Endothelial cell of umbilical vein (primary cell): ENCODE results near the gene DIAPH3. TPM values are rescaled to one million over a fixed set of nuclear protein-coding genes. Genes with fewer than 3 reads are reported as not detected.

Source experiments
- BruUV-seq: library from RNA; stranded (reverse); fragments of 400-500 nt; replicated peaks from 2 replicates; lab custom pipeline; 2021; lab: Mats Ljungman, UMichigan
- CTCF ChIA-PET: fragments of 300-600, 350-600 bp; sonication (Branson Sonifier 250); formaldehyde crosslinking; loops from one replicate; lab custom pipeline; 2021; ENCODE audit warnings: antibody characterized with exemption, inconsistent platforms; lab: Charles Lee
- POLR2A ChIA-PET: fragments of 300-600, 350-600 bp; sonication (Branson Sonifier 250); formaldehyde crosslinking; loops from one replicate; lab custom pipeline; 2021; ENCODE audit warnings: antibody characterized with exemption, inconsistent platforms; lab: Charles Lee
- DNase-seq: peaks from one replicate; pipeline ENCODE4 v3.0.0-alpha.2; 2011; ENCODE audit warnings: low read depth, low spot score
- FAIRE-seq: peaks from 2 replicates; lab custom pipeline; 2011; peaks lifted over from hg19 to GRCh38; lab: Jason Lieb, UNC
- H2AFZ ChIP-seq: 2 replicates; pipeline ENCODE4 v1.6.0; 2012; ENCODE audit warnings: low read depth, low read length, control low read depth, inconsistent platforms
- H3K27ac ChIP-seq: 2 replicates; pipeline ENCODE4 v1.5.1; 2011; ENCODE audit warnings: low read depth, mild to moderate bottlenecking, control low read depth, low read length, moderate library complexity; ENCODE audit not compliant: insufficient read depth
- H3K27me3 ChIP-seq, 2 experiments: 2 replicates each; pipeline versions ENCODE4 v1.6.0 to v1.6.1; 2011; ENCODE audit warnings: low read length in 2 of 2, mixed read lengths in 1 of 2; ENCODE audit not compliant: control insufficient read depth in 2 of 2, insufficient read depth in 2 of 2
- H3K36me3 ChIP-seq, 2 experiments: 2 replicates in 1 of 2; 3 replicates in 1 of 2; pipeline ENCODE4 v1.5.1; 2011; ENCODE audit warnings: low read length in 2 of 2, mild to moderate bottlenecking in 1 of 2, moderate library complexity in 1 of 2; ENCODE audit not compliant: control insufficient read depth in 2 of 2, insufficient read depth in 2 of 2; ENCODE audit errors: extremely low read depth in 1 of 2
- H3K4me1 ChIP-seq: 3 replicates; pipeline ENCODE4 v1.5.1; 2011; ENCODE audit warnings: mild to moderate bottlenecking, low read length; ENCODE audit not compliant: control insufficient read depth, insufficient read depth; ENCODE audit errors: extremely low read depth
- H3K4me2 ChIP-seq: 2 replicates; pipeline ENCODE4 v1.6.1; 2011; ENCODE audit warnings: low read length, control low read depth, mixed read lengths; ENCODE audit not compliant: insufficient read depth
- H3K4me3 ChIP-seq, 3 experiments: fragments of 200-600 bp in 1 of 3; sonication (generic), shearing (Covaris generic) in 1 of 3; replicated peaks in 1 of 3; 2 replicates each; pipeline ENCODE4 v1.5.1; 2011 to 2016; ENCODE audit warnings: control low read depth in 3 of 3, low read length in 3 of 3, mild to moderate bottlenecking in 2 of 3, inconsistent platforms in 1 of 3, low read depth in 1 of 3, moderate library complexity in 1 of 3; ENCODE audit not compliant: insufficient read depth in 1 of 3
- H3K79me2 ChIP-seq: 2 replicates; pipeline ENCODE4 v1.6.0; 2012; ENCODE audit warnings: low read length, inconsistent platforms; ENCODE audit not compliant: control insufficient read depth, insufficient read depth
- H3K9ac ChIP-seq: replicated peaks from 2 replicates; pipeline ENCODE3; 2011; ENCODE audit warnings: low read length, control low read depth; ENCODE audit not compliant: insufficient read depth; ENCODE audit errors: extremely low read depth
- H3K9me1 ChIP-seq: replicated peaks from 3 replicates; pipeline ENCODE4 v1.6.0; 2011; ENCODE audit warnings: mild to moderate bottlenecking, low read length; ENCODE audit not compliant: control insufficient read depth, insufficient read depth; ENCODE audit errors: extremely low read depth
- H3K9me3 ChIP-seq: replicated peaks from 2 replicates; pipeline ENCODE4 v1.5.1; 2012; ENCODE audit warnings: low read length, inconsistent platforms; ENCODE audit not compliant: control insufficient read depth, insufficient read depth
- H4K20me1 ChIP-seq: replicated peaks from 2 replicates; pipeline ENCODE3; 2011; ENCODE audit warnings: mild to moderate bottlenecking, low read length; ENCODE audit not compliant: control insufficient read depth, insufficient read depth; ENCODE audit errors: extremely low read depth
- EZH2 ChIP-seq: IDR thresholded peaks from 2 replicates; pipeline ENCODE4 v1.6.1; 2012; ENCODE audit warnings: borderline replicate concordance, low read depth, mild to moderate bottlenecking, moderate library complexity, low read length, inconsistent platforms; ENCODE audit not compliant: severe bottlenecking
- FOS ChIP-seq: IDR thresholded peaks from 2 replicates; pipeline ENCODE4 v1.6.1; 2011; ENCODE audit warnings: mild to moderate bottlenecking, low read length, moderate library complexity, borderline replicate concordance; ENCODE audit not compliant: insufficient read depth
- MAX ChIP-seq: IDR thresholded peaks from 2 replicates; pipeline ENCODE4 v1.6.1; 2011; ENCODE audit not compliant: insufficient read depth, insufficient read length
- MYC ChIP-seq: IDR thresholded peaks from one replicate; pipeline ENCODE4 v1.6.1; 2011; ENCODE audit warnings: mild to moderate bottlenecking, low read depth, low read length
- POLR2A ChIP-seq: IDR thresholded peaks from 2 replicates; pipeline ENCODE4 v1.6.1; 2012; ENCODE audit warnings: low read depth, mild to moderate bottlenecking, control low read depth, low read length
- POLR2AphosphoS5 ChIP-seq: IDR thresholded peaks from 2 replicates; pipeline ENCODE4 v1.6.1; 2012; ENCODE audit warnings: low read depth, mild to moderate bottlenecking, control low read depth, low read length, moderate library complexity; ENCODE audit not compliant: insufficient read depth
- dilution Hi-C: fragments of 300-500 bp; cut with MboI; formaldehyde crosslinking; loops from one replicate; pipeline ENCODE4 v1.15.0; 2019; ENCODE audit warnings: low sequenced_read_pairs; ENCODE audit not compliant: extremely low pct_ligation_motif_present
- intact Hi-C: fragments of 100-400 bp; cut with micrococcal nuclease; formaldehyde crosslinking; loops from one replicate; pipeline ENCODE4 v1.10.0; 2022
- polyA plus RNA-seq, 4 experiments: library from polyadenylated mRNA; depleted of rRNA in 3 of 4; stranded (reverse) in 3 of 4; unstranded in 1 of 4; fragments of >200 nt; gene quantifications; 2 replicates each; pipeline versions ENCODE4 v1.2.1 to v1.2.3, GENCODE V29; 2011 to 2012; ENCODE audit warnings: missing spikeins in 1 of 4
- total RNA-seq: library from RNA; stranded (reverse); gene quantifications from 2 replicates; pipeline ENCODE4 v1.2.3, GENCODE V29; 2021

Gene DIAPH3
- total and polyA plus RNA-seq, 2 donors (not counting 3 experiments of a cell fraction or from before 2014, with no cell fraction given): 9.9 to 44.0 TPM

- Histone ChIP-seq H2AFZ (no peak overlapping the region), H3K4me1 (no peaks in the 10 kb centered on the region), H3K9me1 (no peaks in the 10 kb centered on the region), H3K27ac (no peak overlapping the region), H3K27me3 (no peaks in the 10 kb centered on the region), H4K20me1 (no peaks in the 10 kb centered on the region), H3K9ac (no peak overlapping the region), H3K4me3 (no peak overlapping the region), H3K4me2 (no peak overlapping the region), H3K36me3 (no peaks in the 10 kb centered on the region), H3K79me2 (peaks cover 4% of the 10 kb centered on the region), H3K9me3 (no peaks in the 10 kb centered on the region)
- CTCF ChIA-PET: interaction anchor here (0.7 to 1.3 kb wide), 3 partner anchors 10 to 288 kb away, joined by 3 to 4 read pairs (median 3); no protein-coding TSS in a partner anchor
- no peak for TF ChIP-seq FOS
- DNase-seq: no peak
- POLR2A ChIA-PET: no interaction called here
- no TSS peak for BruUV-seq
- intact Hi-C loops: no loop called here
- dilution Hi-C loops: no loop called here
- FAIRE-seq: no peak
Measured at GRCh38 chr13:60019119-60019993, 144.4 kb downstream of the DIAPH3 start.

- no peaks in the 10 kb centered on the region for H3K4me1 ChIP-seq
- FAIRE-seq (no peak), DNase-seq (no peak)
- no peaks in the 10 kb centered on the region for H3K9me3 ChIP-seq
- POLR2A ChIA-PET: no interaction called here
- H3K4me3 ChIP-seq: no peak overlapping the region
- dilution Hi-C loops (no loop called here), intact Hi-C loops (no loop called here)
- BruUV-seq: no TSS peak
- no peak overlapping the region for H3K9ac ChIP-seq
- TF ChIP-seq POLR2AphosphoS5 (no peak), POLR2A (no peak), MYC (no peak), EZH2 (no peak), MAX (no peak), FOS (no peak)
- no peak overlapping the region for H3K27ac ChIP-seq
- H3K27me3 ChIP-seq: no peaks in the 10 kb centered on the region
- no peak overlapping the region for H2AFZ ChIP-seq
- H3K79me2 ChIP-seq: peaks cover 4% of the 10 kb centered on the region
- no peaks in the 10 kb centered on the region for H4K20me1 ChIP-seq
- H3K9me1 ChIP-seq: no peaks in the 10 kb centered on the region
- H3K4me2 ChIP-seq: no peak overlapping the region
- CTCF ChIA-PET: interaction anchor here (1.0 to 1.3 kb wide), 2 partner anchors 9 to 14 kb away, joined by 3 to 4 read pairs; no protein-coding TSS in a partner anchor
- H3K36me3 ChIP-seq: no peaks in the 10 kb centered on the region
Measured at GRCh38 chr13:60018536-60018935, 145.2 kb downstream of the DIAPH3 start.
